Endometrial microvascular endothelial cells (primary cell): ENCODE results near the gene LRRC43. TPM values are rescaled to one million over a fixed set of nuclear protein-coding genes. Genes with fewer than 3 reads are reported as not detected.
"Not testable (repeated sequence)": the region's sequence is repeated elsewhere in the genome, so short reads cannot be mapped to it uniquely, and the experiment has no call there.

Experiments used
- in situ Hi-C: cut with HindIII; loops from 2 replicates; pipeline ENCODE4 v1.10.0; 2017; ENCODE audit warnings: low sequenced_read_pairs, low pct_unique_long_range_greater_than_20kb; ENCODE audit errors: inconsistent ontology term
- total RNA-seq: library from RNA; depleted of rRNA; stranded (reverse); fragments of >200 nt; gene quantifications from one replicate; pipeline ENCODE4 v1.2.3, GENCODE V29; 2015; ENCODE audit errors: inconsistent ontology term

Gene LRRC43
- total RNA-seq, 1 donor from 2014 or later = not detected

DNA sequence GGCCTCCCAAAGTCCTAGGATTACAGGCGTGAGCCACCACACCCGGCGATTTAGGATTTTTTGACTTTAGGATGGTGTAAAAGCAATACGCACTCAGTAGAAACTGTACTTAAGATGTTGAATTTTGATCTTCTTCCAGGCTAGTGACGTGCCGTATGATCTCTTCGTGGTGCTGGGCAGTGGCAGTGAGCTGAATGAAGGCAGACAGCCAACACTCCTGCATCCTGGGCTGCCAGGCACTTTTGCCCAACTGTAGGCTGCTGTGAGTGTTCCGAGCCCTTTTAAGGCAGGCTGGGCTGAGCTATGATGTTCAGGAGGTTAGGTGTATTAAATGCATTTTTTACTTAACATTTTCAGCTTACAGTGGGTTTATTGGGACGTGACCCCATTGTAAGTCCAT lies 30.2 kb upstream of the LRRC43 start:
- in situ Hi-C loops = no loop called here

DNA sequence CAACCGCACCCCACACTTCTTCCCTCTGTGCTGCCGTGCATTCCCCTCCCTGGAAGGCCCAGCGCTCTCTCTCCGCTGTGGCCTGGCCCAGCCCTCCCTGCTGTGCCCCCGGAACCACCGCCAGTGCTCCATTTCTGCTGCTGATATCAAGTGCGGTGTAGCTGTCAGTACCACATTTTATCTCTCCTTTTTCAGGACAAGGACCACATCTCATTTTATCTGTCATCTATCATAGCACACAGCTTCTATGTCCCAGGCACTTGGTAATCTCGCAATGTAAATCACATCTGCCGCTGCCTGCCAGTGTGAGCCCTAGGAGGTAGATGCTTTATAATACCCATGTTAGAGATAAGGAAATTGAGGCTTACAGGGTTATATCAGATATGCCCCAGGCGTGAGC lies 27.2 kb upstream of the LRRC43 start:
- in situ Hi-C loops = no loop called here

DNA sequence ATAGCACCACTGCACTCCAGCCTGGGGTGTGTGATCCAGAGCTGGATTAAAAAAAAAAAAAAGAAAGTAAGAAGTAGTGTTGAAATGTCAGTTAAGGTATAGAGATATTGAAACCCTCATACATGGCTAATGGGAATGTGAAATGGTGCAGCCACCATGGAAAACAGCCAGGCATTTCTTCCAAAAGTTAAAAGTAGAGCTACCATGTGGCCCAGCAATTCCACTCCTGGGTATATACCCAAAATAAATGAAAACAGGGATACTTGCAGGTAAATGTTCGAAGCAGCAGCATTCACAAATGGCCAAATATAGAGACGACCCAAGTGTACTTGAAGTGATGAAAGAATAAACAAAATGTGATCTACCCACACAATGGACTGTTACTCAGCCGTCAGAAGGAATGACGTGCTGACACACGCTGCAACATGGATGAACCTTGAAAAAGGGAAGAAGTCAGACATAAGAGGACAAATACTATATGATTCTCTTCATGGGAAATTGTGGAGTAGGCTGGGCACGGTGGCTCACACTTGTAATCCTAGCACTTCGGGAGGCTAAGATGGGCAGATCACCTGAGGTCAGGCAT lies 24.1 kb upstream of the LRRC43 start:
- in situ Hi-C loops = no loop called here

DNA sequence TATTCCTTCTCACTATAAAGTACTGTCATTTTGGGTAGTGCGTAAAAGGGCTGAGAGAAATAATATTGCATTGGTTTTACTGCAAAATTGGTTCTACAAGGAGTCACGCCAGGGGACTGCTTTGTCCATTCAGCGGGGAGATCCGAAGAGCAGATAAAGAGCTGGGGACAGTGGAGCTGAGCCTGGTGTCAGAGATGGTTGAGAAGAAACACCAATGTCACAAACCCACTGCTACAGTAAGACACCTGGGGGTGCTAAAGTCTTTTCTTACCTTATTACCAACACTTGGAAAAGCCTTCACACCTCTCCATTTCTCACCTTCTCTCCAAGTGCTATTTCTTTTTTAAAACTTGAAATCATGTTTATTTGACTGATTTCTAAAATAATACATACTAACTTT lies 23.0 kb upstream of the LRRC43 start:
- in situ Hi-C loops = no loop called here

DNA sequence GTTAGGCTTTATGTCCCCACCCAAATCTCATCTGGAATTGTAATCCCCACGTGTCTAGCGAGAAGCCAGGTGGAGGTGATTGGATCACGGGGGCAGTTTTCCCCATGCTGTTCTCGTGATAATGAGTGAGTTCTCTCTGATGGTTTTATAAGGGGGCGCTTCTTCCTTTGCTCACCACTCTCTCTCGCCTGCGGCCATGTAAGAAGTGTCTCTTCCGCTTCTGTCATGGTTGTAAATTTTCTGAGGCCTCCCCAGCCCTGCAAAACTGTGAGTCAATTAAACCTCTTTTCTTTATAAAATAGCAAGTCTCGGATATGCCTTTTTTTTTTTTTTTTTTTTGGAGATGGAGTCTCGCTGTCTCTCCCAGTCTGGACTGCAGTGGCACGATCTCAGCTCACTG lies 22.2 kb upstream of the LRRC43 start:
- in situ Hi-C loops = no loop called here

DNA sequence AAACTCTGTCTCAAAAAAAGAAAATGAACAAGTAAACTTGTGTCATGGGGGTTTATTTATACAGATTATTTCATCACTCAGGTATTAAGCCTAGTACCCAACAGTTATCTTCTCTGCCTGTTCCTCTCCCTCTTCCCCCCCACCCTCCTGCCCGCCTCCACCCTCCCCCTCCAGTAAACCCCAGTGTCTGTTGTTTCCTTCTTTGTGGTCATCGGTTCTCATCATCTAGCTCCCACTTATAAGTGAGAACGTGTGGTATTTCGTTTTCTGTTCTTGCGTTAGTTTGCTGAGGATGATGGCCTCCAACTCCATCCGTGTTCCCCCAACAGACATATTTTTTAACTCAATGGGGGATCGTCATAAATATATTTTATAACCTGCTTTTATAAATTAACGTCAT lies 21.2 kb upstream of the LRRC43 start:
- in situ Hi-C loops = no loop called here

DNA sequence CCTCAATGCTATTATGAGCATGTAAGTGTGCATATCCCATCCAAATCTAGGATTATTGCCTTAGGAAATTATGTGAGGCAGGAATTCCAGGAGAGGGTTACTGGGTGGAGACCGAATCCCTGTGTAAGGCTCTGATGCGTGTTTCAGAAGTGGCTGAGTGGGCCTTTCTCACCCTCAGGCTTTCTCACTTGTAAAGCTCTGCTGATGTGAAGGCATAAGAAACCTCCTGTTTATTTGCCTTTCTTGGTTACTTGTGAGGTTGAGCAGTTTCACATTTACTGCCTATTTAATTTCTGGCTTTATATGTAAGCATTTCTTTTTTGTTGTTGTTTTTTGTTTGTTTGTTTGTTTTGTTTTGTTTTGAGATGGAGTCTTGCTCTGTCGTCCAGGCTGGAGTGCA lies 19.9 kb upstream of the LRRC43 start:
- in situ Hi-C loops = no loop called here

DNA sequence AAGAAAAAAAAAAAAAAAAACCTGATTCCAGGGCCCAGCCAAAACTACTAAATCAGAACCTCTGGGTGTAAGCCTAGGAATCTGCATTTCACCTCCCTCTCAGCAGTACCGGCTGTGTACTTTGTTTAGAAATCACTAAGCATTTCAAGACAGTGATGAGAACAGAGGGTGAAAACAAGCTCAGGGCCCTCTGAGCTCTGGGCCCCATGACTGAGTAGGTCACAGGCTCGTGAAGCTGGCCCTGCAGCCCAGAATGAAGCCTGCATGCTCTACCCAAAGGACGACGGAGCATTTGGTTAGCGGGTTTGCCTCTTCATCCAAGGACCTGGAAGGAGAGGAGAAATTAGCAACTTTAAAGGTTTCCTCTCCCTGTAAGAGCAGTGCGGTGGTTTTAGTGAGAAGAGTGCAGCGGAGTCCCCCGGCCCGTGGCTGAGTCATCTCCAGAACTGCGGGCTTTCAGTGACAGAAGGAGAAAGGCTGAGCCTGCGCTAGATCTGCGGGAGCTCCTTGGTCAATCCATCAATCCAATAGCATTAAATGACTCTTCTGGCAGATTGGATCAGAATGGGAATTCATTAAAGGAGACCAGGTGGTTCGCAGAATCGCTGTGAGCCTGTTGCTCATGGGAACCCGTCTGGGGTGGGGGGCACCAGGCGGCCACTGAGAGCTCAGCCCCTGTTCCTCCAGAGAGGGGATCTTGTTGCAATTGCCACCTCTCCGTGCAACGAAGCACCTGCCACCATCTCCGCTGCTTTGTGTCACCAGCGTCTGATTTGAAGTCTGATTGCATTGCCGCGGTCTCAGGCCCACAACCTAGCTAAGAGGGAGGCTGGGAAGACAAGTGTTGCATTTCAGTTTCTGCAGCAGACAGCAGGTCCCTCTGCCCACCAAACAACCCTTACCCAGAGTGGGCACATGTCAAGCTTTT lies 16.2 kb upstream of the LRRC43 start:
- in situ Hi-C loops = no loop called here

DNA sequence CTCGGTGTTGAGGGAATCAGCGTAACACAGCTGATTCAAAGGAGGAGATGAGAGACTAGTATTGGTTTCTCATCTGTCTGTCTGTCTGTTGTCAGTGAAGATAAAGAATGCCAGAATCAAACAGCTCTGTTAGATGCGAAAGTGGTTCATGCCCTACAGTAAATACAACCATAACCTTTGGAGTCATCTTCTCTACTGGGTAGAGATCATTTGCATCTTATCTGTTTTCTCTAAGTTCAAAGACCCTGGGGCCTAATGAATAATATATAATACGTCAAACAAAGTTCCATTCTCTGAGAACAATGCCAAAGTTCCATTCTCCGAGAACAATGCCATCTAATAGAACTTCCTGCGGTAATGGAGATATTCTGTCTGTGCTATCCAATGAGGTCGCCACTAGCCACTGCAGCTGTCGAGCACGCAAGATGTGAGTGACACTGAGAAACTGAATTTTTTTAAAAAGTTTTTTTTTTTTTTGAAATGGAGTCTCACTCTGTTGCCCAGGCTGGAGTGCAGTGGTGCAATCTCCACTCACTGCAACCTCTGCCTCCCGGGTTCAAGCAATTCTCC lies 15.5 kb upstream of the LRRC43 start:
- in situ Hi-C loops = no loop called here

DNA sequence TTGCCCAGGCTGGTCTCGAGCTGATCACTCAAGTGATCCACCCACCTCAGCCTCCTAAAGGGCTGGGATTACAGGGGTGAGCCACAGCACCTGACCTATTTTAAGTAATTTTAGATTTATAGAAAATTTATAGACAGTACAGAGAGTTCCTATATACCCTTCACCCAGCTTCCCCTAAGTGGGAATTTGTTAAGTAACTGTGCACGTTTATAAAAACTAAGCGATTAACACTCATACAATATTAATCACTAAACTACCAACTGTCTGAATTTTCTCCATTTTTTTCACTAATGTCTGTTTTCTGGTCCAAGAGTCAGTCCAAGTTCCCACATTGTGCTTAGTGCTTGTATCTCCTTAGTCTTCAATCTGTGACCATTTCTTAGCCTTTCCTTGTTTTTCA lies 14.4 kb upstream of the LRRC43 start:
- in situ Hi-C loops = no loop called here

DNA sequence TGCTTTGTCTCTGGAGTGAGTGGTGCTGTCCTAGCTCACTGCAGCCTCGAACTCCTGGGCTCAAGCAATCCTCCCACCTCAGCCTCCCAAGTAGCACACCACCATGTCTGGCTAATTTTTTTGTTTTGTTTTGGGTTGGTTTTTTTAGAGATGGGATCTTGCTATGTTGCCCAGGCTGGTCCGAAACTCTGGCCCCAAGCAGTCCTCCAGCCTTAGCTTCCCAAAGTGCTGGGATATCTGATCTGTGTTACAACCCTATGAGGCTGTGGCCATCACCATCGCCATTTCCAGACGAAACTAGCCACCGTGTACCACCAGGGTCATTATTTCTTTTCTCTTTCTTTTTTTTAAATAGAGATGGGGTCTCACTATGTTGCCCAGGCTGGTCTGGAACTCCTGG lies 11.5 kb upstream of the LRRC43 start:
- in situ Hi-C loops = no loop called here

DNA sequence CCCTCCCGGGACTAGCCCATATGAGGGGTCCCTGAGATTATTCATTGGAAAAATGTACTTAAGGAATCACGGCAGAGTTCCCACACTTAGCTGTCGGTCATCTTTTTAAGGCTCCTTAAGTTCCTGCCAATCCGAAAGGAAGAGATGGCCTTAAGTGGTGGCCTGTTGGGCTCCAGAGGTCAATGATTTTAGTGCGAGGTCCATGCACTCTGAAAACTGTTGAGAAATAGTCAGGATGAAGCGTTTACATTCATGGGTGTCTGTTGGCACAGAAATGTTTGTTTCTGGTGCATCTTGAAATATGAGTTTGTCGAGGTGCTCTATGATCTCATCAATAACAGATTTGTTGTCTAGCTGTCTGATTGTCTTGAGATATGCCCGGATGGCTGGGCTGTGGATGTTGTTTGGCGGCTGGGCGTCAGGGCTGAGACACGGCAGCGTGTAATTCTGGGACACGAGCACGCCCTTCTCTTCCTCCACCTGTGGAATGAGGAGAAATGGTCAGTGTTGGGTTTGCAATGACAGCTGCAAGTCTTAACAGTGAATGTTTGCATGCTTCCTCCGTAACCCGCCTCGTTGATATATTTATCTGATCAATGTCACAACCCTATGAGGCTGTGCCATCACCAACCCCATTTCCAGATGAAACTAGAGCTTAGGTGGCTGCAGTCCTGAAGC lies 10.5 kb upstream of the LRRC43 start:
- in situ Hi-C loops = no loop called here

DNA sequence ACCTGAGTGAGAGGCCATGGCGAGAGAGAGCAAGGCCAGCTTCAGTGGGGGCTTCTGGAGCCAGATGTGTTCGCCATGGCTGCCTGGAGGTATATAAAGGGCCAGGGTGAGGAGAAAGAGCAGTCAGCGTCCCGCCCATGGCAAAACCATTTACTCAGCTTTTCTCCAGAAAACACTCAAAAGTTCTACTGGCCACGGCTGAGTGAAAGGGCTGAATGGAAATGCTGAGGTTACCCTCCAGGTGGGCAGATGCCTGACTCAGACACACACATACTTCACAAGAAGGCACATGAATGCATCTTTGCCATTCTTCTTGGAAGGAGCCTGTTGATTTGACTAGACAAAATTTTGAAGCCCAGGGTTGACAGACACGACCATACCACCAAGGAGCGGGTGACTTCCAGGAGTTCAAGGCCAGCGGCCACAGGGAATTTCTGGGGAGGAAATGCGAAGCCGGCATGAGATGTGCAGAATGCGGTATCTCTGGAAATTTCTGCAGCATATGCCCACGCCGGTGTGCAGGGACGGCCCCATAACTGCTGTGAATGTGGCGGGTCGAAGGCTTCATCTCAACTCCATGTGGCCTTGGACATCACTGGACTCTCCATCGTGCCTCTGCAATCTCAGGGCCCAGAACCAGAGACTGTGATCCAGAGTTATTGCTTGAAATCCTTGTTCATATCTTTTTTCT lies 8.6 kb upstream of the LRRC43 start, which contains the start of gene IL31:
TSS of gene IL31 (minus strand) at position 67 of the 691 bp plus-strand sequence. CDS start at position 18, 49 bp downstream.
- in situ Hi-C loops = no loop called here

DNA sequence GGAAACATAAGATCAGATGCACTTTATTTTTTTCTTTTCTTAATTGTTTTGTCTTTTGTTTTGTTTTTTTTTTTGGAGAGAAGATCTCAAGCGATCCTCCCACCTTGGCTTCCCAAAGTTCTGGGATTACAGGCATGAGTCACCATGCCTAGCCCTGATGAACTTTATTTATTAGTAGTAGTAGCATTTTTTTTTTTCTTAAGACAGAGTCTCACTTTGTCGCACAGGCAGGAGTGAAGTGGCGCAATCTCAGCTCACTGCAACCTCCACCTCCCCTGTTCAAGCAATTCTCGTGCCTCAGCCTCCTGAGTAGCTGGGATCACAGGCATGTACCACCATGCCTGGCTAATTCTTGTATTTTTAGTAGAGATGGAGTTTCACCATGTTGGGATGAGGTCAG lies 6.5 kb upstream of the LRRC43 start:
- in situ Hi-C loops = not testable (repeated sequence)

DNA sequence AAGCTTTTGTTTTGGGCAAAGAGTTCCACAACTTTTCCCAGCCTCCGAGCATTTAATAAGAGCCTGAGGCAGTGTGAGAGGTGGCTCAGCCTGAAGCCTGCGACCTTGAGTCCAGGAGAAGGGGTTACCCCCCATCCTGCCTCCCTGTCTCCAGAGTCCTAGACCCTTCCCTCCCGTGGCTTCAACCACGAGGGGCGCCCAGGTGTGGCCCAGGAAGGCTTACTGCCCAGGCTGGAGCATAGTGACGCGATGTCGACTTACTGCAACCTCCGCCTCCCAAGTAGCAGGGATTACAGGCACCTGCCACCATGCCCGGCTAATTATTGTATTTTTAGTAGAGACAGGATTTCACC lies 641 bp downstream of the LRRC43 start:
- in situ Hi-C loops = no loop called here

DNA sequence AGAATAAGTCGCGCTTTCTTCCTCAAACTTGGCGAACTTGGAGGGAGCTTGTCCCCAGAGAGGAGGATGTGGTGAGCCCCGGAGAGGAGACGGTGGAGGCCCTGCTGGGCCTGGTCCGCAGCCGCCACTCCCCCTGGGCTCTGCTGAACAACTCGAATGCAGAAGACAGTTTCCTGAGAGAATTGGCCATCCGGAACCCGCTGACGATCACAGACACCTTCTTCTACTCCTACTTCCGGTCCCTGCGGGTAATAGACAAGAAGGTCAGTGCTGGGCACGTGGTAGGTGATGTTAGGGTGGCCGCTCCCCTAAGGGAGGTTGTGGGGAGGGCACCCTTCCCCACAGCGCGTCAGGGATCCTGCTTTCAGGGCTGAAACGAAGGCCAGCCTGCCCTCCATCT lies 1.6 kb downstream of the LRRC43 start:
- in situ Hi-C loops = no loop called here

DNA sequence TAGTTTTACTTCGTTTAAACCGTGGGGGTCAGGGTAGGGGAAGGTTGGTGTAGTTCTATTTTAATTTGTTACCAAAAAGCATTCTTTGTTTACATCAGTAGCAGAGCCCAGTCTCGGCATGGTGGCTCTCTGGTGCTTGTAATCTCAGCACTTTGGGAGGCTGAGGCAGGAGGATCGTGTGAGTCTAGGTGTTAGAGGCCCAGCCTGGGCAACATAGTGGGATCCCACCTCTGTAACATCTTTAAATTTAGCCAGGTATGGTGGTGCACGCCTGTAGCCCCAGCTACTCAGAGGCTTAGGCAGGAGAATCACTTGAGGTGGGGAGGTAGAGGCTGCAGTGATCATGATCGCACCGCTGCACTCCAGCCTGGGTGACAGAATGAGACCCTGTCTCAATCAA lies 2.2 kb downstream of the LRRC43 start:
- in situ Hi-C loops = no loop called here

DNA sequence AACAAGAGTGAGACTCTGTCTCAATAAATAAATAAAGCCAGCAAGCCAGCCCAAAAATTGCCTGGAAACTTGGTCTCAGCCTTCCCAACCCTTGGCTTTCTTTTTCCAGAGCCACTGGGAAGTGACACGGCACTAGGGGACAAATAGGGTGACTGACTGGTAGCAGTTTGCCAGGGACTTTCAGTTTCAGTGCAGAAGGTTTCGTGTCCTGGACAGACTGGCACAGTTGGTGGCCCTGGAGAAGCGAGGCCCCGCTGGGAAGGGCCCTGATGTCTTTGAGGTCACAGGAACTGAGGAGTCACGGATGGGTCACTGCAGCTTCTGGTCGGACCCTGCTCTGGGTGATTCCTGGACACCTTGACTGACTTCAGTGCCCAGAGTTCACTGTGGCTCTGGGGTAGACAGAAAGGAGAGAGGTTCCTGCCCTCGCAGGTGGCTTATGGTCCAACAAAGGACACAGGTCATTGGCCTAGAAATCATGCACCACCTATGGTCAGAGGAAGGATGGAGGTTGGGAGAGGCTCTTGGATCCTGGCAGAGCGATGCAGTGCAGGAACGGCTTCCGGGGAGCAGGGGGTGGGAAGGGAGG lies 2.7 kb downstream of the LRRC43 start:
- in situ Hi-C loops = no loop called here

DNA sequence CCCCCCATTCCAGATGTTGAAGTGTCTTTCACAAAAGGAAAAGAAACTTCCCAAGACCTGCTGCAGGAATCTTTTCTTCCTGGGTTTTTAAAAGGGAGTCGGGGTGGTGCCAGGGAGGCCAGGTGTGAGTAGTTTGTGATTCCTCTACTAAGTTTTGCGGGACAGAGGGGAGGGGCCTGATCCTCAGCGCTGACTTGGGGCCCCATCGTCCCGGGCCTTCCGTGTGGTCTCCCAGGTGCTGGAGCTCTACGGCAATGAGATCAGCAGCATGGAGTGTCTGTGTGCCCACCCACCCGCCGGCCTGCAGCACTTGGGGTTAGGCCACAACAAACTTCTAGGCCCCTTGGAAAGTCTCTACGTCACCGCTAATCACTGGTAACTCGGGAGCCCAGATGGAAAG lies 4.5 kb downstream of the LRRC43 start:
- in situ Hi-C loops = no loop called here
